K562 (cell line): ENCODE measurements around the gene FNBP1. TPM values are rescaled to one million over a fixed set of nuclear protein-coding genes. Genes with fewer than 3 reads are reported as not detected.

ENCODE experiments used
- ADNP ChIP-seq: fragments of 200-800 bp; sonication (Bioruptor generic); IDR thresholded peaks from 2 replicates; pipeline ENCODE4 v1.6.1; 2016; ENCODE audit warnings: missing genetic modification characterization, missing compliant biosample characterization
- CBX2 ChIP-seq: fragments of 200-600 bp; sonication (generic); IDR thresholded peaks from one replicate; pipeline ENCODE4 v1.6.1; 2012; ENCODE audit warnings: mild to moderate bottlenecking, low read length, inconsistent platforms; ENCODE audit not compliant: insufficient read depth, poor library complexity, severe bottlenecking
- CEBPB ChIP-seq: fragments of 450-650 bp; IDR thresholded peaks from 2 replicates; pipeline ENCODE4 v1.6.1; 2016; ENCODE audit warnings: missing genetic modification characterization, missing compliant biosample characterization
- GABPB1 ChIP-seq: sonication (generic); formaldehyde crosslinking; IDR thresholded peaks from 2 replicates; pipeline ENCODE4 v1.8.0; 2022; ENCODE audit warnings: mild to moderate bottlenecking, missing genetic modification reagents
- HMG20B ChIP-seq: fragments of 250-450 bp; sonication (Bioruptor Pico); IDR thresholded peaks from 2 replicates; pipeline ENCODE4 v1.5.0; 2021; ENCODE audit warnings: mild to moderate bottlenecking
- HNRNPL ChIP-seq: fragments of 200-400 bp; formaldehyde crosslinking; IDR thresholded peaks from 2 replicates; pipeline ENCODE4 v1.6.1; 2017; ENCODE audit warnings: low read depth, mild to moderate bottlenecking, low read length
- KLF1 ChIP-seq: fragments of 450-650 bp; IDR thresholded peaks from 2 replicates; pipeline ENCODE4 v1.6.1; 2016; ENCODE audit warnings: missing genetic modification characterization, missing compliant biosample characterization
- MCM3 ChIP-seq: fragments of 450-650 bp; IDR thresholded peaks from 2 replicates; pipeline ENCODE4 v1.6.1; 2016
- PTTG1 ChIP-seq: fragments of 450-650 bp; IDR thresholded peaks from 2 replicates; pipeline ENCODE4 v1.6.1; 2016; ENCODE audit warnings: low read depth, mild to moderate bottlenecking, missing genetic modification characterization, missing compliant biosample characterization
- RBBP5 ChIP-seq: fragments of 200-600 bp; sonication (generic); IDR thresholded peaks from 2 replicates; pipeline ENCODE4 v1.6.1; 2012; ENCODE audit warnings: borderline replicate concordance, mild to moderate bottlenecking, low read length, control low read depth, inconsistent platforms; ENCODE audit not compliant: insufficient read depth, poor library complexity, severe bottlenecking
- RCOR1 ChIP-seq, 2 experiments: IDR thresholded peaks; 2 replicates each; pipeline ENCODE4 v1.6.1; 2012; ENCODE audit warnings: low read depth in 2 of 2, low read length in 2 of 2, borderline replicate concordance in 1 of 2, improper control_type of control experiment in 1 of 2
- SMAD4 ChIP-seq: fragments of 250-450 bp; sonication (Bioruptor Pico); conservative IDR thresholded peaks from 2 replicates; pipeline ENCODE4 v1.8.0; 2021; ENCODE audit warnings: inconsistent platforms, mild to moderate bottlenecking, moderate library complexity
- SREBF1 ChIP-seq: fragments of 150-350 bp; IDR thresholded peaks from 2 replicates; pipeline ENCODE4 v1.6.1; 2014; ENCODE audit warnings: antibody characterized with exemption, low read depth, low read length, borderline replicate concordance
- TAF9B ChIP-seq: fragments of 450-650 bp; IDR thresholded peaks from 2 replicates; pipeline ENCODE4 v1.6.1; 2018; ENCODE audit warnings: mild to moderate bottlenecking; ENCODE audit not compliant: partially characterized antibody
- XRCC5 ChIP-seq: fragments of 200-400 bp; formaldehyde crosslinking; IDR thresholded peaks from 2 replicates; pipeline ENCODE4 v1.6.1; 2017; ENCODE audit warnings: low read depth, mild to moderate bottlenecking, low read length
- ZBTB7A ChIP-seq: IDR thresholded peaks from 2 replicates; pipeline ENCODE4 v1.6.1; 2011; ENCODE audit warnings: low read depth, mild to moderate bottlenecking, low read length, moderate library complexity, borderline replicate concordance; ENCODE audit not compliant: control insufficient read depth
- polyA plus RNA-seq, 8 experiments: library from polyadenylated mRNA; depleted of rRNA in 4 of 8; stranded (reverse) in 5 of 8; unstranded in 3 of 8; fragments of >200 nt; fragmentation: Nextera tagmentation in 2 of 8; fragmentation: Illumina TruSeq in 1 of 8; extraction: Ambion mirVana in 2 of 8; extraction: Trizol in 1 of 8; gene quantifications; 2 replicates each; pipeline versions ENCODE4 v1.2.1 to v1.2.3, GENCODE V29; 2011 to 2014; ENCODE audit warnings: inconsistent platforms in 1 of 8, missing spikeins in 1 of 8
- total RNA-seq, 7 experiments: library from RNA; depleted of rRNA in 6 of 7; stranded (reverse); fragments of >200 nt in 6 of 7; fragmentation: Illumina TruSeq in 2 of 7; extraction: Trizol in 2 of 7; gene quantifications; 2 replicates each; pipeline versions ENCODE4 v1.2.1 to v1.2.3, GENCODE V29; 2011 to 2021; ENCODE audit warnings: low replicate concordance in 1 of 7
- TF ChIP-seq, protein P1 (sequence below): fragments of 250-450 bp; sonication (Bioruptor Pico); IDR thresholded peaks from 2 replicates; pipeline ENCODE4 v1.5.0; 2020; ENCODE audit warnings: mild to moderate bottlenecking, borderline replicate concordance
- TF ChIP-seq, protein P2 (sequence below): fragments of 450-650 bp; IDR thresholded peaks from 2 replicates; pipeline ENCODE4 v1.6.1; 2016; ENCODE audit warnings: low read depth

FNBP1 gene
- total and polyA plus RNA-seq, 9 of the 15 experiments (the other 6 are each of a cell fraction or from before 2014, with no cell fraction given): 1.8 to 14.9 (median 7.6) TPM

DNA sequence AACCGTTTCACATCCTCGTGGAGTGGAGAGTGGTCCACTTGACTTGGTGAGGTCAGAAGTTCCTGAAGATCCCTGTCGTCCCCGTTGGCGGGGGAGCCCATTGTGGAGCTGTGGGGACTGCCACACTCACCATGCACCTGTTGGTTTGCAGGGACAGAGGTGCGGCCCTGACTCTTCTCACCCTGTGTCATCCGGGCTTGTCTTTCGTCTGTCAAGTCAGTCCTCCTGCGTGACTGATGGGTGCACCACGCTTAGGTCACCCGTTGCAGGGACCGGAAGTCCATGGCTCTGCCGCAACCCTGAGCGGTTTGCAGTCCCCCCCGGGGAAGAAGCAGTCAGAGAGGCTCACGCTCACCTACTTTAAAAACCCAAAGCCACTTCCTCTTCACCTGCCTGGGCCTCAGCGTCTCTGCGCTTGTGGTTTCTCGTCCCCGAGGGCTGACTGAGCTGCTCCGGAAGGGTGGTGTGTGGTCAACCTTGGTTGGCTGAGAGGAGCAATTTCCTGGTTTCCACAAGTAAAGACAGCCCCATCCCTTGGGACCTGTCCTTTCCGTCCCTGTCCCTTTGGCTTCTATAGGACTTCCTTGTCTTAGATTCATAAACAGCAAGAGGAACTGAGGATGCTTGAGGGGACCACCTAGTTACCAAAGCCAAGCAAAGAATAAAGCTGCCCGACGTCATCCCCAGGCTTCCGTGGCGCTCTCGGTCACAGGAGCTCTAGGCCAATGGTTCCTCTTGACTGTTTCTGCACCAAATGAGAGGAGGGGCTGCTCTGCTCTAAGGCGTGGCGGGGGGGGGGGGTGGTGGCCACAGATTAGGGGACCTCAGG, 154.5 kb downstream of the FNBP1 start (continued):
- TF ChIP-seq, protein P1, sequence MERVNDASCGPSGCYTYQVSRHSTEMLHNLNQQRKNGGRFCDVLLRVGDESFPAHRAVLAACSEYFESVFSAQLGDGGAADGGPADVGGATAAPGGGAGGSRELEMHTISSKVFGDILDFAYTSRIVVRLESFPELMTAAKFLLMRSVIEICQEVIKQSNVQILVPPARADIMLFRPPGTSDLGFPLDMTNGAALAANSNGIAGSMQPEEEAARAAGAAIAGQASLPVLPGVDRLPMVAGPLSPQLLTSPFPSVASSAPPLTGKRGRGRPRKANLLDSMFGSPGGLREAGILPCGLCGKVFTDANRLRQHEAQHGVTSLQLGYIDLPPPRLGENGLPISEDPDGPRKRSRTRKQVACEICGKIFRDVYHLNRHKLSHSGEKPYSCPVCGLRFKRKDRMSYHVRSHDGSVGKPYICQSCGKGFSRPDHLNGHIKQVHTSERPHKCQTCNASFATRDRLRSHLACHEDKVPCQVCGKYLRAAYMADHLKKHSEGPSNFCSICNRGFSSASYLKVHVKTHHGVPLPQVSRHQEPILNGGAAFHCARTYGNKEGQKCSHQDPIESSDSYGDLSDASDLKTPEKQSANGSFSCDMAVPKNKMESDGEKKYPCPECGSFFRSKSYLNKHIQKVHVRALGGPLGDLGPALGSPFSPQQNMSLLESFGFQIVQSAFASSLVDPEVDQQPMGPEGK (CRISPR knock-in tag): no peak
- TF ChIP-seq SMAD4 (CRISPR knock-in tag) (peak; percentile 40; the same call in 1 of the 2 replicates), SREBF1 (no peak), TAF9B (no peak), HMG20B (CRISPR knock-in tag) (no peak), GABPB1 (no peak), ADNP (tag) (no peak), CBX2 (no peak), HNRNPL (no peak), XRCC5 (no peak), CEBPB (no peak), RCOR1 (IDR thresholded peaks at IDR 0.05; ENCODE audit: borderline replicate concordance in 1 of 2, low read depth in 2 of 2, low read length in 2 of 2) (0 out of 4 replicates have a peak, but pooled peaks of 1 of the 2 experiments have one; percentile 6), KLF1 (tag) (no peak), ZBTB7A (no peak), MCM3 (no peak), PTTG1 (tag) (no peak), RBBP5 (peak; percentile 51)
- TF ChIP-seq, protein P2, sequence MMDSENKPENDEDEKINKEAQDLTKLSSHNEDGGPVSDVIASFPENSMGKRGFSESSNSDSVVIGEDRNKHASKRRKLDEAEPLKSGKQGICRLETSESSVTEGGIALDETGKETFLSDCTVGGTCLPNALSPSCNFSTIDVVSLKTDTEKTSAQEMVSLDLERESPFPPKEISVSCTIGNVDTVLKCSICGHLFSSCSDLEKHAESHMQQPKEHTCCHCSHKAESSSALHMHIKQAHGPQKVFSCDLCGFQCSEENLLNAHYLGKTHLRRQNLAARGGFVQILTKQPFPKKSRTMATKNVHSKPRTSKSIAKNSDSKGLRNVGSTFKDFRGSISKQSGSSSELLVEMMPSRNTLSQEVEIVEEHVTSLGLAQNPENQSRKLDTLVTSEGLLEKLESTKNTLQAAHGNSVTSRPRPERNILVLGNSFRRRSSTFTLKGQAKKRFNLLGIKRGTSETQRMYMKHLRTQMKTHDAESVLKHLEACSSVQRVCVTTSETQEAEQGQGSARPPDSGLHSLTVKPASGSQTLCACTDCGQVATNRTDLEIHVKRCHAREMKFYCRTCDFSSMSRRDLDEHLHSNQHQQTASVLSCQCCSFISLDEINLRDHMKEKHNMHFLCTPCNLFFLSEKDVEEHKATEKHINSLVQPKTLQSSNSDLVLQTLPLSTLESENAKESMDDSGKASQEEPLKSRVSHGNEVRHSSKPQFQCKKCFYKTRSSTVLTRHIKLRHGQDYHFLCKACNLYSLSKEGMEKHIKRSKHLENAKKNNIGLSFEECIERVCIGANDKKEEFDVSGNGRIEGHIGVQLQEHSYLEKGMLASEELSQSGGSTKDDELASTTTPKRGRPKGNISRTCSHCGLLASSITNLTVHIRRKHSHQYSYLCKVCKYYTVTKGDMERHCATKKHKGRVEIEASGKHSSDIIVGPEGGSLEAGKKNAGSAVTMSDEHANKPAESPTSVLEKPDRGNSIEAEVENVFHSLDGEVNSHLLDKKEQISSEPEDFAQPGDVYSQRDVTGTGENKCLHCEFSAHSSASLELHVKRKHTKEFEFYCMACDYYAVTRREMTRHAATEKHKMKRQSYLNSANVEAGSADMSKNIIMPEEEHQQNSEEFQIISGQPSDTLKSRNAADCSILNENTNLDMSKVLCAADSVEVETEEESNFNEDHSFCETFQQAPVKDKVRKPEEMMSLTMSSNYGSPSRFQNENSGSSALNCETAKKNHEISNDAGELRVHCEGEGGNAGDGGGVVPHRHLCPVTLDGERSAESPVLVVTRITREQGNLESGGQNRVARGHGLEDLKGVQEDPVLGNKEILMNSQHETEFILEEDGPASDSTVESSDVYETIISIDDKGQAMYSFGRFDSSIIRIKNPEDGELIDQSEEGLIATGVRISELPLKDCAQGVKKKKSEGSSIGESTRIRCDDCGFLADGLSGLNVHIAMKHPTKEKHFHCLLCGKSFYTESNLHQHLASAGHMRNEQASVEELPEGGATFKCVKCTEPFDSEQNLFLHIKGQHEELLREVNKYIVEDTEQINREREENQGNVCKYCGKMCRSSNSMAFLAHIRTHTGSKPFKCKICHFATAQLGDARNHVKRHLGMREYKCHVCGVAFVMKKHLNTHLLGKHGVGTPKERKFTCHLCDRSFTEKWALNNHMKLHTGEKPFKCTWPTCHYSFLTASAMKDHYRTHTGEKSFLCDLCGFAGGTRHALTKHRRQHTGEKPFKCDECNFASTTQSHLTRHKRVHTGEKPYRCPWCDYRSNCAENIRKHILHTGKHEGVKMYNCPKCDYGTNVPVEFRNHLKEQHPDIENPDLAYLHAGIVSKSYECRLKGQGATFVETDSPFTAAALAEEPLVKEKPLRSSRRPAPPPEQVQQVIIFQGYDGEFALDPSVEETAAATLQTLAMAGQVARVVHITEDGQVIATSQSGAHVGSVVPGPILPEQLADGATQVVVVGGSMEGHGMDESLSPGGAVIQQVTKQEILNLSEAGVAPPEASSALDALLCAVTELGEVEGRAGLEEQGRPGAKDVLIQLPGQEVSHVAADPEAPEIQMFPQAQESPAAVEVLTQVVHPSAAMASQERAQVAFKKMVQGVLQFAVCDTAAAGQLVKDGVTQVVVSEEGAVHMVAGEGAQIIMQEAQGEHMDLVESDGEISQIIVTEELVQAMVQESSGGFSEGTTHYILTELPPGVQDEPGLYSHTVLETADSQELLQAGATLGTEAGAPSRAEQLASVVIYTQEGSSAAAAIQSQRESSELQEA: no peak
